NCI-H2227 (cell line): Measurements from ENCODE around the gene HSH2D.
"Not testable (repeated sequence)": the region's sequence is repeated elsewhere in the genome, so short reads cannot be mapped to it uniquely, and the experiment has no call there.

Experiments used
- DNase-seq: peaks from one replicate; lab custom pipeline; 2025; ENCODE audit not compliant: unreplicated experiment; lab: John Stamatoyannopoulos, UW

The HSH2D gene, protein sequence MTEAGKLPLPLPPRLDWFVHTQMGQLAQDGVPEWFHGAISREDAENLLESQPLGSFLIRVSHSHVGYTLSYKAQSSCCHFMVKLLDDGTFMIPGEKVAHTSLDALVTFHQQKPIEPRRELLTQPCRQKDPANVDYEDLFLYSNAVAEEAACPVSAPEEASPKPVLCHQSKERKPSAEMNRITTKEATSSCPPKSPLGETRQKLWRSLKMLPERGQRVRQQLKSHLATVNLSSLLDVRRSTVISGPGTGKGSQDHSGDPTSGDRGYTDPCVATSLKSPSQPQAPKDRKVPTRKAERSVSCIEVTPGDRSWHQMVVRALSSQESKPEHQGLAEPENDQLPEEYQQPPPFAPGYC

DNA sequence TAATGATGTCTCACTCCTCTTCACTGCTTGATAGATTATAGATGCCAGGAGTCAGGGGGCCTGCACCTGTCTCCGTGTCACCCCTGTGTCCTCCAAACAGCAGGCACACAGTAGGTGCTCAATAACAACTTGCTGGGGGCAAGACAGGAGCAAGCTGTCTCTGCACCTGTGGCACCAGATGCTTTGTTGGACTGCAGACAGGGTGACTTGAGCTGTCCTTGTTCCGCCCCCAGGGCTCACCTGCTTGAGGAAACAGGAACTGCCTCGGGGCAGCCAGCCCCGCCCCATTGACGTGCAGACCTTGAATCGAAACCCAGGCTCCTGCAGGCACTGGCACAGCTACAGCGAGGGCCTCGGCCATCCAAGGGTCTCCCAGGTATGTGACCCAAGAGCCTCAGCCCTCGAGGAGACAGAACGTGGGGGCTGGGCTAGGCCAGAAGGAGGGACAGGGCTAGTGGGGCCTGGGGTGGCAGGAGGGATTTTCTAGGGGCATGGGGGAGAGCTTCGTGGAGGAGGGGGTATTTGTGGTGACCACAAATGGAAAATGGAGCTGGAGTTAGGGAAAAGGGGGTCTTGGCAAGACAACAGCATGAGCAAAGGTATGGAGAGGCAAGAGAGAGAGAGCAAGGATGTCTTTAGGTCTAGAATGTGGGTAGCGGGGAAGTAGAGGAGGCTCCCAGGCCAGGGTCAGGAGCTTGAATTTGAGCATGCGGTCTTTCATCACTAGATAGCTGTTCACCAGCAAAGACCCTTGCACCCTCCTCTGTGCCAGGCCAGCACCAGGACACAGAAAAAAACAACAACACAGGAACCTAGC is at the start of gene HSH2D:
HSH2D (plus strand) TSS at position 287 of the 817 bp plus-strand sequence. CDS start 5,066 bp downstream, outside the sequence.
- no peak for DNase-seq

DNA sequence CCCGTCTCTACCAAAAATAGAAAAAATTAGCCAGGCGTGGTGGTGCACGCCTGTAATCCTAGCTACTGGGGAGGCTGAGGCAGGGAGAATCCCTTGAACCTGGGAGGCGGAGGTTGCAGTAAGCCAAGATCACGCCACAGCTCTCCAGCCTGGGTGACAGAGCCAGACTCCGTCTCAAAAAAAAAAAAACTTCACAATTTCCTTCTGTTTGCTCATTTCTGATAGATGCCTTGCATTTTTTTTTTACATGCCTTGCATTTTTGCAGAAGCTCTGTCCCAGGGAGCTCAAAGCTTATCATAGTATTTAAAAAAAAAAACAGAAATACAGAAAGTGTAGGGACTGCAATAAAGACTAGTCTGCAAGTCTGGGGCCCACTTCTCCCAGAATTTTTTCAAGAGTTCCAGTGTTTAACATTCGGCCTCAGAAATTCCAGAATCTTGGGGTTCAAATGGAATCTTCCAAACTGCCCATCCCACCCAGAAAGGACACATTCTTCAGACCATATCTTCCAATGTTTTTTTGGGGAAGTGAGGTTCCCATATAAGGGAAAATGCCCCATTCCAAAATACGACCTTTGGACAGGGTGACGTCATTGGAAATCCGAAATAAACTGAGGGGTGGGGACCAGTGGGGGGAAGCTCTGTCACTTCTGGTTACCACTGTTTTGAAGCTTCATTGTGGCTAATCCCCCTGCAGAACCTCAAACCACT is 49.0 kb upstream of the HSH2D start:
- DNase-seq: no peak

DNA sequence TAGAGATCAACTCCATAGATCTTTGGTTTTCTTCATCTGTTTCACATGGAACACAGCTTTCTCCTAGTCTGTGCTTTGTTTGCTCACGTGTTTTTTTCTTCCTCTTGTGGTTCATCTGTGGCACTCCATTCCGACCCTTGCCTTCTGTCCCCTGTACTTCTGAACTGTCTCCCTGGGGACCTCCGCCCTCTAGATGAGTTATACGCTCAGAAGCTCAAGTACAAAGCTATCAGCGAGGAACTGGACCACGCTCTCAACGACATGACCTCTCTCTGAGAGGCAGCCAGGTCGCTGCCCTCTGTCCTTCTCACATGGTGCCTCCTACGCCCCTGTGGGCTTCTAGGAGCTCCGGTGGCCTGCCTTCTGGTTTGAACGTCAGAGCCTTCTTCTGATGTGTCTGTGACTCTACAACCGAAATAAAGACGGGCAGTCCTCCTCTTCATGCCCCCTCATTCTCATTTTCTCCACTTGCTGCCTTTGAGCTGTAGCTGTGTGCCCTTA is 48.4 kb upstream of the HSH2D start:
- DNase-seq: no peak

DNA sequence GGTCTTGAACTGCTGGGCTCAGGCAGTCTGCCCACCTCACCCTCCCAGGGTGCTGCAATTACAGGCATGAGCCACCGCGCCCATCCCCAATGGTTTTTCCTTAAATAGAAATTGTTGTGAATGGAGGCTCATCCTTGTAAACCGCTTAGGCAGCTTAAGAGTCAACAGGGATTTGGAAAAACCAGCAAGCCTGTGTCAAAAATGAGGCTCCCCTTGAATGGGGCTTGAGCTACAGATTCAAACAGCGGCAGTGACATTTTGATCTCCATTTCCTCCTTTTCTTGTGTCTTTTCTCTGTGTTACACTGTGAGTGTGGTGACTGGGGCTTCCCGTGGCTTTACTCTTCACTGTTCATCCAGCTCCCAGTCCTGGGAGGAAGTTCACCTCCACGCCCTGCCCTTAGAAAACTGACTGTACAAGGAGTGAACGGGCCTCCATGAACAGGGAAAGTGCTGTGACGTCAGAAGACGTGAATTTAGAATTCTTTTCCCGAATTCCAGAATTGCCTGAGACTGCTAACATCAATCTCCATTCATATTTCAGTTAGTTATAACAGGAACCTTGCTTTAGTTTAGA is 47.1 kb upstream of the HSH2D start:
- DNase-seq: no peak

DNA sequence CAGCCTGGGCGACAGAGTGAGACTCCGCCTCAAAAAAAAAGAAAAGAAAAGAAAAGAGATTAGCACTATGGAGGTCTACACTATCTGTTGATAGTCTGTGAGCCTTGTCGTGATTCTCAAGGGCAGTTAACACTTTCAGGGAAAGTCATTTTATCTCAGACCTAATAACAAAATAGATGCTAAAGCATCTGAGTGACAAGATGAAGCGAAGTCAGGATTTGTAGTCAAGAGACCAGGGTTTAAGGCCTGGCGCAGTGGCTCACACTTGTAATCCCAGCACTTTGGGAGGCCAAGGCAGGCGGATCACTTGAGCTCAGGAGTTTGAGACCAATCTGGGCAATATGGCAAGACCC is 45.1 kb upstream of the HSH2D start:
- no peak for DNase-seq

DNA sequence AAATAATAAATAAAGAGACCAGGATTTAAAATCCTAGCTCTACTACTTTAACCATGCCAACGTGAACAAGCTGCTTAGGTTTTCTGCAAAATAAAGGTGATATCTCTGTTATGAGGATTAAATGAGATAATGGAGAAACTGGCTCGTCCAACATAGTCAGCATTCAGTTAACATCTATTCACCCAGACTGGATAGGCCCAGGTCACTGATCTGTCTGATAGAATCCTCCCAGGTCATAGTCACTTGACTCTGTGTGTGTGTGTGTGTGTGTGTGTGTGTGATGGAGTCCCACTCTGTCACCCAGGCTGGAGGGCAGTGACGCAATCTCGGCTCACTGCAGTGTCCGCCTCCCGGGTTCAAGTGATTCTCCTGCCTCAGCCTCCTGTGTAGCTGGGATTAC is 44.7 kb upstream of the HSH2D start:
- no peak for DNase-seq

DNA sequence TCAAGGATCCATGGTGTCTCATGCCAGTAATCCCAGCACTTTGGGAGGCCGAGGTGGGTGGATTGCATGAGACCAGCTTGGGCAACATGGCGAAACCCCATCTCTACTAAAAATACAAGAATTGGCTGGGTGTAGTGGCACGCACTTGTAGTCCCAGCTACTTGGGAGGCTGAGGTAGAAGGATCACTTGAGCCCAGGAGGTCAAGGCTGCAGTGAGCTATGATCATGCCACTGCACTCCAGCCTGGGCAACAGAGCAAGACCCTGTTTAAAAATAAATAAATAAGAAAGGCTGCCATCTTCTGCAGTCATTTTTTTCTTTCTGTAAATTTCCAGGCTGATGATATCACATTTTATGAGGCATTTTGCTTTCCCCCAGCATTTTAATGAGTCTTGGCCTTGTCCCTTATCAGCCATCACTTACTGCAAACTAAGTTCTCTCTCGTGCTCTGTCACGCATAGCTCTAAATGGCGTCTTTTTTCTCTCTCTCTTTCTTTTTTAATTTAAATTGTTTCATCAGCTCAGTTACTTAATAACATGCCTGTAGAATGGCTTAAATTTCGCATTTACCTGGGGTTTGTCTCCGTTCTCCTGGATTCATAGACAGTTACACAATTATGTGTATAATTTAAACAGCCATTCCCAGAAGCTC is 44.0 kb upstream of the HSH2D start:
- not testable (repeated sequence) for DNase-seq

DNA sequence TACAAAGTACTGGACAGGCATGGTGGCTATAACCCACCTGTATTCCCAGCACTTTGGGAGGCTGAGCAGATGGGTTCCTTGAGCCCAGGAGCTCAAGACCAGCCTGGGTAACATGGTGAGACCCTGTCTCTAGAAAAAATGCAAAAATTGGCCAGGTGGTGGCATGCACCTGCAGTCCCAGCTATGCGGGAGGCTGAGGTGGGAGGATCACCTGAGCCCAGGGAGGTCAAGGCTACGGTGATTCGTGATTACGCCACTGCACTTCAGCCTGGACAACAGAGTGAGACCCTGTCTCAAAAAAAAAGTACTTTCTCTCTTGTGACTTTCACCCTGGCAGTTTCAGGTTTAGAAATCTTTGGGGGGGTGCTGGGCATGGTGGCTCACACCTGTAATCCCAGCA is 43.0 kb upstream of the HSH2D start:
- DNase-seq: no peak

DNA sequence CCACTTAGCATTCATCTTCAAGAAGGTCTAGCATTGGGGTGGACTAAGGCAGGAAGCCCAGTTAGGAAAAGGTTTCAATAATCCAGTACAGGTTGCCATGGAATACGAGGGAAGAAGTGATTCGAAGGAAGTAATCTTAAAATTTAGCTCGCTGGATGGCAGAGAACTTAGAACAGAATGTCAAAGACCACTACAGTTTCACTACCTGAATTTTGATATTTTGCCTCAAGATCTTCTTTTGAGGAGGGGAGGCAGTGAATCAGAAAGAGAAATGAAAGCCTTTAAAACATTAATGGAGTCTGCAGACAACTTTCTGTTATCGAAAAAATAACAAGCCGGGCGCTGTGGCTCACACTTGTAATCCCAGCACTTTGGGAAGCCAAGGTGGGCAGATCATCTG is 38.8 kb upstream of the HSH2D start:
- DNase-seq: no peak

DNA sequence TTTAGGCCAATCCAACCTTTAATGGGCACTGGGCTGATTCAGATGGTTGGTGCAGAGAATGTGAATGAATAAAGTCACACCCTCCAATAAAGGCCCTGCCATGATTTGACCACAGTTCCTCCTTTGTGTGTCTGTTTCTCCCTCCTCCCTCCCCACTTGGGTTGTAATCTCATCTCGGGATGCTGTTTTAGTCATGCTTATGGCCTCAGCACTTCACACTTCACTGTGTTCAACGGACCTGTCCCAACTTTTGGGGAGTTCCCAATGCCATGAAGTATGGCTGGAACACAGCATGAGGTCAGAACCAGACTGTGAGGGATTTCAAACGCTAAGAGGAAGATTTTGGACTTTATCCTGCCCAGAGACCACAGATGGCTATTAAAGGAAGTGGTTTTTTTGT is 37.4 kb upstream of the HSH2D start:
- no peak for DNase-seq

DNA sequence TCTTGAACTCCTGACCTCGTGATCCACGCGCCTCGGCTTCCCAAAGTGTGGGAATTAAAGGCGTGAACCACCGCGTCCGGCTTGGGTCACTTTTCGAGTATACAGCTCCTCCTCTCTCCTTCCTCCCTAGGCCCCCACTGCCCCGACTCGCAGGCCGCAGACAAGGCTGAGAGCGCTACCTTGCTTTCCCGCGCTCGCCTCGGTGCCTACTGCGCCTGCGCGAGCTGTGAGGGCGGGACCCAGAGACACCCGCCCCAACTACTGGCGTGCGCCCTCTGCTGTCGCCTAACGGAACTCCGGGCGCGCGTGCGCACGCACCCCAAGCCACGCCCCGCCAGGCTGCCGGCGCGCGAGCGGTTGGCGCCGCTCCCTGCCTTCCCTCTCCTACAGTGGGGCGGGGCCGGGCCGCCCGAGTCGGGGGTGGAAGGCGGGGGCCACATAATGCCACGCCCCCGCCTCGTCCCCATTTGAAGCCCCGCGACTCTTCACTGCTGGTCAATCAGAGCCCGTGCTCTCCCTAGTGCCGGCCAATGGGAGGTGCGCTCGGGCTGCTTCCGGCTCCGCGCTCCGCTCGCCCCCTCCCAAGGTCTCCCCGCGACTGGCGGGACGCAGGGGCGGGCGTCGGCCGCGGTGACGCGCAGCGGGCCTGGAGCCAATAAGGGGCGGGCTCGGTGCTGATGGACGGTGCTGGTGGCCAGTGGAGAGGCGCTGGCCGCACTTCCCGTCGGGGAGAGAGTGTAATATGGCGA is 32.2 kb upstream of the HSH2D start, which contains the start of gene RAB8A:
RAB8A (plus strand) TSS at position 730 of the 749 bp plus-strand sequence; CDS start at position 743, 13 bp downstream.
- peak; percentile 100 for DNase-seq

DNA sequence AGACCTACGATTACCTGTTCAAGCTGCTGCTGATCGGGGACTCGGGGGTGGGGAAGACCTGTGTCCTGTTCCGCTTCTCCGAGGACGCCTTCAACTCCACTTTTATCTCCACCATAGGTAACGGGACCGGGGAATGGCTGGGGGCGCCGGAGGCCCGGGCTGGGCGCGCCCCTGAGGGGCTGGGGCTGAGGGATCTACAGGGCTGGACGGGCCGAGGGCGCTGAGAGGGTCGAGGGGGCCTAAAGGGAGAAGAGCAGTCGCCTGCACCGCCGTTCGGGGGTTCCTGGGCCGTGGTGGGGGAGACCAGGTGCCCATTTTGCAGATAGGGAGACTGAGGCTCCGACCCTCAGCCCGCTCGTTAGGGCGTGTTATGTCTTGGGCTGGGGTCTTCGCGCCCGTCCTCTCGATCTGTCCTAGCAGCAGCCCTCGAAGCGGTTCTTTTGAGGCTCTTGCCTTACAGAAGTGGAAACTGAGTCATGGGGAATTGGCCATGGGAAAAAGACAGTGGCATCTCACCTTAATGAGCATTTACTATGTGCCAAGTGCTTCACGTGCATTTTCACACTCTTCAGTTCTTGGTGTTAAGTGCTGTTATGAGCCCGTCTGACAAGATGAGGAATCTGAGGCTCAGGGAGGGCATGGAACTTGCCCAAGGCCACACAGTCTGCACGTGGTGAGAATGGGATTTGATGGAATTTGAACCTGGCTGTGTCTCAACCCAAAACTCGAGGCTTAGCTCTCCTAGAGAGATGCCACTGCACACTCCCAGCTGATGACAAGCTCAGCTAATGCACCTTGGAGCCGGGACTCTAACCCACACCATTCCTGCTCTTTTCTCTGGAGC is 31.4 kb upstream of the HSH2D start:
- no peak for DNase-seq

DNA sequence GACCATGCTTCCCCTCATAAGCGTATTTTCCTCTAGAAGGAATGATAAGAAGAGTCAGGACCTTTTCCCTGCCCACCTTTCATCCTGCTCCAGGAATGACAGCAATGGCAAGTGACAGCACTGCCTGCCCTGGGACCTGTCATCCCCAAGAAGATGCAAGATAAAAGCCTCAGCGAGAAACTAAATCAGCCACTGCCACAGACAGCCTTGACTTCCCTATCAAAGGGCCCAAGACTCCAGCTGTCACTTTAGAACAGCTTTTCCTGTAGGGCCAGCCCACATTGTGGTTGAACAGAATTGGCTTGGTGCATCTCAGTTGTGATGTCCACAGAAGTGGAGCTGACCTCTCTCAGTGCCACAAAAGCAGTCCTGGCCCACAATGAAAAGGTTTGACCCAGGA is 30.7 kb upstream of the HSH2D start:
- DNase-seq: no peak

DNA sequence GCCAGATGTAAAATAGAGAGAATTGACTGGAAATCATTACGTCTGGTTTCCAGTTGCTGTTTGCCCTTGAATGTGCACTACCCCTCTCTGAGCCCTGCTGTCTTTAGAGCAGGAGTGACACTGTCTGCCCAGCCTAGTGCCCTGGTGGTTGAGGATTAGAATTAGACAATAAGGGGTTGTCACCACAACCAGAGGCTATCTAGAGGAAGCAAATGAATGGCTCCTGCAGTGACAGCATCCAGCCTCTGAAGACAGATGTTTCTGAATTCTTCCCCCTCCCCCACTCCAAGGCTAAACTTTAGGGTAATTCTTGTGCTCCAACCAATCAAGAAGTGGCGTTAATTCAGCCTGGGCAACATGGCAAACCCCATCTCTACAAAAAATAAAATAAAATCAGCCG is 29.8 kb upstream of the HSH2D start:
- DNase-seq: no peak

DNA sequence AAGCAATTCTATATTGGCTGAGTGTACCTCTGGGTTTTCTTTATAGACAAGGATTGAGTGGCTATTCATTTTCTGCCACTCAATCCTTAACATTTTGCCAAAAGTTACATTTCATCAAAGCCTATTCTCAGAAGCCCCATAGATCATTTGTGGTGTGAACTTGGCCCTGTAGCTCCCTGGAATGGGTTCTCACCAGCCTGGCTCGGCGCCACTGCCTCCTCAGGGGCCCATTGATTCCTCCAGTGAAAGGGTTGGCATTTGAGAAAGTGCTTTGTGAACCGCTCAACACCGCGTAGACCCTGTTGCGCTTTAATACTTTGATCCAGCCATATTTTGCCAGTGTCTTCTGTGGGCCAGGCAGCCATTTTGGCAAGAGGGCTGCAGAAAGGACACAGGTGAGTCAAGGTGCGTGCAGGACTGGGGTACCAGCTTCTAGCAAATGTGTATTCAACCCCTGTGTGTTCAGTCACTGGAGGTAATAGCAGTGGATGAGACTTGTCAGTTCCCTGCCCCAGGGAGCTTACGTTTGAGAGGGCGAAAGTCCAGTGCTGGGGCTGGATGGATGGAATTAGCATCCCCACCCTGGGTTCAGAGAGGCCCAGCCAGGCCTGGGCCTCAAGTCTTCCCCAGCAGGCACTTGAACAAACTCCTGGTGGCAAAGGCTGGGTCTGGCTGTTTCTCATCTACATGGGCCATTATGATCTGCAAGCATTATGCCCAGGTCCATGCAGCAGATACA is 28.0 kb upstream of the HSH2D start:
- no peak for DNase-seq

DNA sequence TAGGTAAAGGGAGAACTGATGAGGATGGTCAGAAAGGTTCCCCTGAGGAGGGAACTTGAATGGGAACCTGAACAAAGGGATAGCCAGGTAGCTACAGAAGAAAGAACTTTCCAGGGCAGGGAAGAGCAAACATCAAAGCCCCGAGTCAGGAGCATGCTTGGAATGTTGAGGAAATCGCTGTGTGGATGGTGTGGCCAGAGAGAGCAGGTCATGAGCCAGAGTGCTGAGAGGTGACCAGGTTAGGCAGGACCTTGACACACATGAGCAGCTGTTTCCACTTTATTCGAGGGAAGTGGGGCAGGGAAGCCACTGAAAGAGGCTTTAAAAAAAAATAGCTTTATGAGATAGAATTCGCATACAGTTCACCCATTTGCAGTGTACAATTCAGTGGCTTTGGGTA is 27.4 kb upstream of the HSH2D start:
- no peak for DNase-seq

DNA sequence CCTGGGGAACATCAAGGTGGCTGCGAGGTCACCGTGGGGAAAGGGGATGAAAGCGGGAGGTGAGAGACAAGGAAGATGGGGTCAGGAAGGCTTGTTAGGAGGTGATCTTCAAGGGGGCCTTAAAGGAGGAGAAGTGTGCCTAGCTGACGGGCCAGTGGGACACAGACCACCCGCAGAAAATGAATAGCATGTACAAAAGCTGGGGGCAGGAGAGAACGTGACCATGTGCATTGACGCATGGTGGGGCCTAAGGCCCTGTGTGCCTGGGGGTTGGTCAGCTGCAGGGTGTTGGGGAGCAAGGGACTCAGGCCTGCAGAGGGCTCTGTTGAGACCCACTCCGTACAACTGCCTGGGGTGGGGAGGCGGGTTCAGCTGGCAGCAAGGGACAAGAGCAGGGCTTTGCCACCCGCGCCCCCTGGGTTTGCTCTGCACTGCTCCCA is 25.9 kb upstream of the HSH2D start:
- DNase-seq: no peak

DNA sequence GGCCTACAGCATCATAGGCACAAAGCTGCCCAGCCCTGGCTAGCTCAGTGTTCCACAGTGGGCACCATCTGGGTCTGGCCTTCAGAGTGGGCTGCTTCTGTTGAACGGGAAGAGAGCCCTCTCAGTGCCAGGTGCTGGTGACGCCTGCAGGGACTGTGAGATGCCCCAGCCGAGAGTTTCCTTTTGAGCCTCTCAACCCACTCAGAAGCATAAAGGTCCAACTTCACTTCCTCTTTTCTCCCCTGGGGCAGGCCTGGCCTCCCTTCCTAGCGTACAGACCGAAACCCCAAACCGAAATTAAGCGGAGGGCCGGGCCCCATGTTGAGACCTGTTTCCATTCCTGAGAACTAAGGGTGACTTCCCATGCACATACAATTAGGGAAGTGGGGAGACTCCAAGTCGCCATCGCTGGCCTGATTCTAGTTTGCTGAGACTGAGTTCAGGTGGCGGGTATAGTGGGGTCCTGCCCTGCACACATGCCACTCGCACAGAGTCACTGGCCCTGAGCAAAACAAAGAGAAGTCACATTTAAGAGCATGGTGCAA is 24.9 kb upstream of the HSH2D start:
- DNase-seq: no peak
